Measurements from ENCODE around the gene KLHL20. TPM values are rescaled to one million over a fixed set of nuclear protein-coding genes. Genes with fewer than 3 reads are reported as not detected.
"Not testable (repeated sequence)": the region's sequence is repeated elsewhere in the genome, so short reads cannot be mapped to it uniquely, and the experiment has no call there.

KLHL20 gene
- total RNA-seq, 1 donor from 2014 or later: 25.4 TPM

DNA sequence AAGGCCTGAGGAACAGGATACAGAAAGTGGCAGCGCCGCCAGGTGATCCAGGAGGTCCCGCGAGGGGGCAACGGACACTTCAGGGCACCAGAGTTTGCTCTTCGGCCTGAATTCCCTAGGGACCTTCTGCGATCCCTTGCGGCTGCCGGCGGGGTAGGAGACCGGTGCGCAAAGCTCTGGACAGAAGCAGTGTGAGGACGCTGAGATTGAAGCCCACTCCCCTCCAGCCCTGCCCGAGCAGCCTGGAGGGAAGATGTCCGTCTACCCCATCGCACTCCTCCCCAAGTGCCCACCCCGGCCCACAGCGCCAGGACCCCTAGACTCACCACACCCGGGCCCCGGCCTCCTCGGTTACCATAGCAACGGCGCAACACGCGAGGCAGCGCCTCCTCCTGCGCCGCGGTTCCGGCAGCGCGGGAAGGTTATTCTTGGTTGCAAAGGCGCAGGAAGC, 45.3 kb upstream of the KLHL20 start, which contains the start of gene ANKRD45:
Gene ANKRD45 (minus strand): TSS at position 361 of the 451 bp plus-strand sequence. CDS start 10,433 bp downstream, outside the sequence.
- Histone ChIP-seq H4K20me1 (ENCODE audit: insufficient read depth, low read length) (no peaks in the 10 kb centered on the region), H3K27me3 (ENCODE audit: insufficient read depth, low read length) (no peaks in the 10 kb centered on the region), H3K4me2 (ENCODE audit: low read length) (peak within 1 kb of the TSS; percentile 91), H3K79me2 (ENCODE audit: insufficient read depth, low read length) (no peaks in the 10 kb centered on the region), H3K9ac (ENCODE audit: low read length) (peak within 1 kb of the TSS; percentile 54), H3K27ac (ENCODE audit: low read depth, low read length) (no peak within 1 kb of the TSS), H3K4me1 (ENCODE audit: insufficient read depth, low read length) (peaks cover 4% of the 10 kb centered on the region), H3K9me3 (ENCODE audit: insufficient read depth, low read depth, low read length) (no peaks in the 10 kb centered on the region), H3K4me3 (ENCODE audit: insufficient read depth, low read depth, low read length) (peak within 1 kb of the TSS; percentile 57), H2AFZ (ENCODE audit: low read depth, low read length) (peak within 1 kb of the TSS; percentile 85), H3K36me3 (ENCODE audit: insufficient read depth, low read length) (no peaks in the 10 kb centered on the region)
- no peak for TF ChIP-seq EZH2 (IDR thresholded peaks at IDR 0.05; ENCODE audit: insufficient read depth, low read length)
- TF ChIP-seq CTCF (IDR thresholded peaks at IDR 0.05; ENCODE audit: insufficient read depth, low read depth, low read length): no peak
- Mint-ChIP-seq H3K4me1 (ENCODE audit: low read depth, unreplicated experiment) (peaks cover 22% of the 10 kb centered on the region), H3K36me3 (ENCODE audit: low read depth, unreplicated experiment) (peaks cover 5% of the 10 kb centered on the region), H3K9me3 (ENCODE audit: unreplicated experiment) (no peaks in the 10 kb centered on the region), H3K4me3 (ENCODE audit: unreplicated experiment) (peak within 1 kb of the TSS; percentile 84), H3K27ac (ENCODE audit: unreplicated experiment) (peak within 1 kb of the TSS; percentile 92), H3K27me3 (ENCODE audit: low read depth, unreplicated experiment) (no peaks in the 10 kb centered on the region)
- FAIRE-seq (no peak), DNase-seq (ENCODE audit: low read depth) (peak; percentile 36)

GRCh38 chr1:173674496-173674895, 40.3 kb upstream of the KLHL20 start:
- H3K9me3 Mint-ChIP-seq (ENCODE audit: unreplicated experiment); H4K20me1 ChIP-seq (ENCODE audit: insufficient read depth, low read length); H3K4me3 ChIP-seq (ENCODE audit: insufficient read depth, low read depth, low read length); H3K27me3 Mint-ChIP-seq (ENCODE audit: low read depth, unreplicated experiment); H3K9me3 ChIP-seq (ENCODE audit: insufficient read depth, low read depth, low read length); FAIRE-seq; H3K27ac ChIP-seq (ENCODE audit: low read depth, low read length); H3K79me2 ChIP-seq (ENCODE audit: insufficient read depth, low read length); H3K4me2 ChIP-seq (ENCODE audit: low read length); H3K36me3 ChIP-seq (ENCODE audit: insufficient read depth, low read length); H3K4me1 ChIP-seq (ENCODE audit: insufficient read depth, low read length); H3K4me3 Mint-ChIP-seq (ENCODE audit: unreplicated experiment); H3K27ac Mint-ChIP-seq (ENCODE audit: unreplicated experiment); H3K9ac ChIP-seq (ENCODE audit: low read length); H3K27me3 ChIP-seq (ENCODE audit: insufficient read depth, low read length); DNase-seq (ENCODE audit: low read depth); H2AFZ ChIP-seq (ENCODE audit: low read depth, low read length): not testable (repeated sequence)
- Mint-ChIP-seq H3K36me3 (ENCODE audit: low read depth, unreplicated experiment) (peaks cover 14% of the 10 kb centered on the region), H3K4me1 (ENCODE audit: low read depth, unreplicated experiment) (peaks cover 11% of the 10 kb centered on the region)

GRCh38 chr1:173680152-173680551, 34.6 kb upstream of the KLHL20 start:
- H4K20me1 ChIP-seq (ENCODE audit: insufficient read depth, low read length); DNase-seq (ENCODE audit: low read depth); H3K4me1 ChIP-seq (ENCODE audit: insufficient read depth, low read length); H3K4me2 ChIP-seq (ENCODE audit: low read length); H3K36me3 ChIP-seq (ENCODE audit: insufficient read depth, low read length); H3K4me3 Mint-ChIP-seq (ENCODE audit: unreplicated experiment); H3K79me2 ChIP-seq (ENCODE audit: insufficient read depth, low read length); H3K27ac ChIP-seq (ENCODE audit: low read depth, low read length); H3K4me1 Mint-ChIP-seq (ENCODE audit: low read depth, unreplicated experiment); H3K27me3 ChIP-seq (ENCODE audit: insufficient read depth, low read length); H3K9me3 Mint-ChIP-seq (ENCODE audit: unreplicated experiment); H3K4me3 ChIP-seq (ENCODE audit: insufficient read depth, low read depth, low read length); FAIRE-seq; H3K9ac ChIP-seq (ENCODE audit: low read length); H3K27me3 Mint-ChIP-seq (ENCODE audit: low read depth, unreplicated experiment); H2AFZ ChIP-seq (ENCODE audit: low read depth, low read length); H3K27ac Mint-ChIP-seq (ENCODE audit: unreplicated experiment); H3K9me3 ChIP-seq (ENCODE audit: insufficient read depth, low read depth, low read length): not testable (repeated sequence)
- peaks cover 12% of the 10 kb centered on the region for H3K36me3 Mint-ChIP-seq (ENCODE audit: low read depth, unreplicated experiment)

Measured in astrocyte (in vitro differentiated cells and primary cell).